ENCODE measurements around the gene SEPHS1. TPM values are rescaled to one million over a fixed set of nuclear protein-coding genes. Genes with fewer than 3 reads are reported as not detected.

The SEPHS1 gene
- total and polyA plus RNA-seq, 2 donors from 2014 or later, result 48.8 to 53.5 TPM

GRCh38 chr10:13272164-13272571, 75.9 kb downstream of the SEPHS1 start:
- no peak for TF ChIP-seq CTCF (IDR thresholded peaks at IDR 0.05; ENCODE audit: borderline replicate concordance, extremely low read depth, insufficient read depth)
- H3K36me3 ChIP-seq (ENCODE audit: control insufficient read depth in 2 of 3, insufficient read depth in 3 of 3, low read length in 3 of 3), result no peaks in the 10 kb centered on the region
- H3K9ac ChIP-seq (ENCODE audit: low read length in 3 of 3), result no peak overlapping the region
- no peak overlapping the region for H3K27ac ChIP-seq (ENCODE audit: low read depth in 2 of 2, low read length in 2 of 2)
- no peaks in the 10 kb centered on the region for H3K9me3 ChIP-seq (ENCODE audit: control insufficient read depth in 2 of 3, insufficient read depth in 1 of 3, low read length in 3 of 3)
- H3K27me3 ChIP-seq (ENCODE audit: control insufficient read depth, insufficient read depth, low read length), result no peaks in the 10 kb centered on the region
- H3K4me3 ChIP-seq (ENCODE audit: low read length in 3 of 3), result peak overlapping the region in 1 of 3 donors; percentile 39
- peak; percentile 66 to 88 (median 78) for DNase-seq
- intact Hi-C loops (cut with DNase I), result no loop called here
- no peak for FAIRE-seq
- H3K4me1 ChIP-seq (ENCODE audit: control insufficient read depth in 2 of 3, insufficient read depth in 2 of 3, low read depth in 1 of 3, low read length in 3 of 3), result peaks cover 0 to 6% (median 0%) of the 10 kb centered on the region in 3 donors

- no peak overlapping the region for H3K9ac ChIP-seq (ENCODE audit: low read length in 3 of 3)
- peaks cover 0 to 6% (median 0%) of the 10 kb centered on the region in 3 donors for H3K4me1 ChIP-seq (ENCODE audit: control insufficient read depth in 2 of 3, insufficient read depth in 2 of 3, low read depth in 1 of 3, low read length in 3 of 3)
- FAIRE-seq (no peak), DNase-seq (peak; percentile 17 to 79 (median 38))
- H3K36me3 ChIP-seq (ENCODE audit: control insufficient read depth in 2 of 3, insufficient read depth in 3 of 3, low read length in 3 of 3), result no peaks in the 10 kb centered on the region
- H3K4me3 ChIP-seq (ENCODE audit: low read length in 3 of 3), result peak overlapping the region in 1 of 3 donors; percentile 39
- TF ChIP-seq CTCF (IDR thresholded peaks at IDR 0.05; ENCODE audit: borderline replicate concordance, extremely low read depth, insufficient read depth), result no peak
- no peaks in the 10 kb centered on the region for H3K27me3 ChIP-seq (ENCODE audit: control insufficient read depth, insufficient read depth, low read length)
- no peak overlapping the region for H3K27ac ChIP-seq (ENCODE audit: low read depth in 2 of 2, low read length in 2 of 2)
- intact Hi-C loops (cut with DNase I), result no loop called here
- H3K9me3 ChIP-seq (ENCODE audit: control insufficient read depth in 2 of 3, insufficient read depth in 1 of 3, low read length in 3 of 3), result no peaks in the 10 kb centered on the region
Observed at GRCh38 chr10:13271552-13272163, 76.4 kb downstream of the SEPHS1 start.

GRCh38 chr10:13270877-13271551, 77.1 kb downstream of the SEPHS1 start:
- Histone ChIP-seq H3K27ac (ENCODE audit: low read depth in 2 of 2, low read length in 2 of 2) (no peak overlapping the region), H3K36me3 (ENCODE audit: control insufficient read depth in 2 of 3, insufficient read depth in 3 of 3, low read length in 3 of 3) (no peaks in the 10 kb centered on the region), H3K9ac (ENCODE audit: low read length in 3 of 3) (no peak overlapping the region), H3K27me3 (ENCODE audit: control insufficient read depth, insufficient read depth, low read length) (no peaks in the 10 kb centered on the region), H3K9me3 (ENCODE audit: control insufficient read depth in 2 of 3, insufficient read depth in 1 of 3, low read length in 3 of 3) (no peaks in the 10 kb centered on the region), H3K4me1 (ENCODE audit: control insufficient read depth in 2 of 3, insufficient read depth in 2 of 3, low read depth in 1 of 3, low read length in 3 of 3) (peaks cover 0 to 6% (median 0%) of the 10 kb centered on the region in 3 donors), H3K4me3 (ENCODE audit: low read length in 3 of 3) (no peak overlapping the region)
- DNase-seq (no peak), FAIRE-seq (no peak)
- intact Hi-C loops (cut with DNase I), result no loop called here
- TF ChIP-seq CTCF (IDR thresholded peaks at IDR 0.05; ENCODE audit: borderline replicate concordance, extremely low read depth, insufficient read depth), result no peak
